ENCODE measurements around the gene CYP3A5.
"Not testable (repeated sequence)": the region's sequence is repeated elsewhere in the genome, so short reads cannot be mapped to it uniquely, and the experiment has no call there.

CYP3A5 gene

GRCh38 chr7:99642027-99642426, 37.8 kb downstream of the CYP3A5 start:
- peak; percentile 31 for DNase-seq (ENCODE audit: low read depth)

DNA sequence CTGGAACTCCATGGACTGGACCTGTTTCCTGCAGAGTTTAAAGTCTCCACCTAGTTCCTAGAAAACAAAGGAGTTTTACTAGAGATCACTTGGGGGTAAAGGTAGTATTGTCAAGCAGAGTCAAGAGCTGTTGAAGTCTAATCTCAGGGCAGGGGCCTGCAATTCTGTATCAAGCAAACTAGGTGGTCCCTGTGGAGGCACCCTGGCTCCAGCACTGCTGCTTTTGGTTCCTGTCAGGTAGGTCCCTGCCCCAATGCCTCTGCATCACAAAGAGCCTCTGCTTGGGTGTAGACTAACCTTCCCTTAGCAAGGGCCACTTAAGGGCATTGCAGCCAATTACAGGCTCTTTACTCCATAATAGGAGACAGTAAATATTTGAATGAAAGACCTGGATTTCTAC, 40.5 kb downstream of the CYP3A5 start:
- DNase-seq (ENCODE audit: low read depth) = no peak

DNA sequence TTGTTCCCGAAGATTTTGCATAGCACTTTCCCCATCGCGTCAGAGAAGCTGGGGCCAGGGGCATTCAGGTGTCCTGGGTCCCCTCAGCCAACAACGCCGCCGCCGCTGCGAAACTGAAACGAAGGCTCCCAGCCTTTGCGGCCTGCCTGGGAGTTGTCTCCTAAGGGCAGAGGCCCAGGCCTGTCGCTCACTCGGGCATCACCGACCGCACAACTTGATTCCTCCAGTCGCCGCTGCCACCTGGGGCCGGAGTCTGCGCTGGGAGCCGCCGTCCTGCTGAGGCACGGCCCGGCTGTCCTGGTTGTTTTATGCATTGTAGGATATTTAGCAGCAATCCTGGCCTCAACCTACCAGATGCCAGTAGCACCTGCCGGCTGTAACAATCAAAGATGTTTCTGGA, 41.1 kb downstream of the CYP3A5 start:
- DNase-seq (ENCODE audit: low read depth) = no peak

DNA sequence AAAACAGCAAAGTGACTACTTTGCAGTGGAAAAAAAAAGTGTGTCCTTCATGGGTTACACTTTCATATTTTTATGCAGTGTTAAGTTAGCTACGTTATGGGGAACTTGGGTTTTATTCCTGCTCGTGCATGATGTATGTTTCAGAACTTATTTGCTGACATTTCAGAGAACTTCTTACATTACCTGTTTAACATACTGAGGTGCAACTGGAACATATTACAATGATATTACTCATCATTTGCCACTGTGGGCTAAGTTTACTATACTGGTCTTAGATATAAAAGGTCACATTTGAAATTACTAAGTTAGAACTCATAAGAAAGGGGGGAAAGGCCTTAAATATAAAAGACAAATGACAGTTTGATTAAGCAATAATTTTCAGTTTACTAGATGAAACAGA, 42.4 kb downstream of the CYP3A5 start:
- not testable (repeated sequence) for DNase-seq (ENCODE audit: low read depth)

- DNase-seq (ENCODE audit: low read depth) = peak; percentile 16
Measured at GRCh38 chr7:99631295-99632109, 48.3 kb downstream of the CYP3A5 start.

DNA sequence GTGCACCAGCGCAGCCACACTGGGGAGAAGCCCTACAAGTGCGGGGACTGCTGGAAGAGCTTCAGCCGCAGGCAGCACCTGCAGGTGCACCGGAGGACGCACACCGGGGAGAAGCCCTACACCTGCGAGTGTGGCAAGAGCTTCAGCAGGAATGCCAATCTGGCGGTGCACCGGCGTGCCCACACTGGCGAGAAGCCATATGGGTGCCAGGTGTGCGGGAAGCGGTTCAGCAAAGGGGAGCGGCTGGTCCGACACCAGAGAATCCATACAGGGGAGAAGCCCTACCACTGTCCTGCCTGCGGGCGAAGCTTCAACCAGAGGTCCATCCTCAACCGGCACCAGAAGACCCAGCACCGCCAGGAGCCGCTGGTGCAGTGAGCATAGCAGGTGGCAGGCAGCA, 50.2 kb downstream of the CYP3A5 start:
- DNase-seq (ENCODE audit: low read depth) = no peak

- DNase-seq (ENCODE audit: low read depth) = no peak
Measured at GRCh38 chr7:99628471-99629465, 51.0 kb downstream of the CYP3A5 start.

- DNase-seq (ENCODE audit: low read depth) = no peak
Measured at GRCh38 chr7:99627513-99627912, 52.3 kb downstream of the CYP3A5 start.

GRCh38 chr7:99626661-99627060, 53.1 kb downstream of the CYP3A5 start:
- no peak for DNase-seq (ENCODE audit: low read depth)

GRCh38 chr7:99625961-99626360, 53.8 kb downstream of the CYP3A5 start:
- no peak for DNase-seq (ENCODE audit: low read depth)

DNA sequence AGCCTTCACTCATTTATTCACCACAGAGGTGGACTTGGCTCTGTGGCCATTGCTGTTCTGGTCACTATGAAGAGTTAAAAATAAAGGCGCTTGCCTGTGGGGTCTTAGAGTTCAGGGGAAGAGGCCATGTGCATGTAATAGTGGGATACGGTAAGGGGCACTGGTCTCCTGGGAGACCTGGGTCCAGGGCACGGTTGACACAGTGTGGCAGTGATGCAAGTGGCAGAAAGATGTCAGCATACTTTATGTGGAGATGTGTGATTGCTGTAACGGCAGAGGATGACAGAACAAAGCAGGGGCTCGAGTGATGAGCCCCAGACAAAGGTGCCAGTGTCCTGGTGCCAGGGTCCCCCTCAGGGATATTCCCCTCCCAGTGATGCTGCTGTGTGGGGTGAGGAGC, 54.5 kb downstream of the CYP3A5 start:
- no peak for DNase-seq (ENCODE audit: low read depth)

DNA sequence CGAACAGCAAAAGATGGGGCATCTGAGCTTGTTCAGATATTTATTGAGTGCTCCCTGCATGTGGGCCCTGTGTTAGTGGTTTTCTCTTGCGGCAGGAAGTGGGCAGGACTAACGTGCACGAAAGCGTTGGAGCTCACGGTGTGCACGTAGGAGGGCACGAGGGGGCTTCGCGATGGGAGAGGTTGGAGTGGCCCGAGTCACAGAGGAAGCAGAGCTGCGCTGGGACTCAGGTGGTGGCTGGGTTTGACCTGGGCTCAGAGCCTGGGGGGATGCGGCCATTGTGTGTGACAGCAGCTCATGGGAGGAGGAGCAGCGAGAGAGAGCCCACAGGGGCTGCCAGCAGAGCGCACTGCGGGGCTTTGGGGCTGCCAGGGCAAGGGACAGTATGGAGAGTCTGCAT, 55.3 kb downstream of the CYP3A5 start:
- no peak for DNase-seq (ENCODE audit: low read depth)

GRCh38 chr7:99623702-99624447, 55.9 kb downstream of the CYP3A5 start:
- DNase-seq (ENCODE audit: low read depth) = no peak

DNA sequence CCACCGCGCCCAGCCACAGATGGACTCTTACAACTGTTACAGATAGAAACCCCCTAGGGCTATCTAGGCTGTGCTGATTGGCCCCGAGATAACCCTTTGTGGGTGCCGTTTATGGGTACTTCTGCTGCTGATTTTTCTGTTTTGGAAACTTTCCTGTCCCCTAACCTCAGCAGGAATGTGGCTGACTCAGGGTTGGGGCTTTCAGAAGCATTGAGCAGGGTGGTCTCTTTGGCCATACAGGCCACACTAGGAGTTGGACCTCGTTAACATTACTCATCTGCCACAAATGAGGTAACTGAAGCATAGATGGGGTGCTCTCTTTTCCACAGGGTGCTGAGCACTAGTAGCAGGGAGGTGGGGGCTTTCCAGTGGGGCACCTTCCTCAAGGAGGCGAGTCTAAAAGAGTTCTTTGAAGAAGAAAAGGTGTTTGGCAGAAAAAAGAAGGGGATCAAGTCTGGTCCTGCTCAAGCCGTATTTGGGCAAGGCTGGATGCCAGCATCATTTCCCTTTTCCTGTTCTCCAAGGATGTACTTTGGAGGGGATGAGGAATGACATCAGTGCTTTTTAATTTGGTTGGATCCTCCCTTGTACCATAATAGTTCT, 56.6 kb downstream of the CYP3A5 start:
- peak; percentile 60 for DNase-seq (ENCODE audit: low read depth)

DNA sequence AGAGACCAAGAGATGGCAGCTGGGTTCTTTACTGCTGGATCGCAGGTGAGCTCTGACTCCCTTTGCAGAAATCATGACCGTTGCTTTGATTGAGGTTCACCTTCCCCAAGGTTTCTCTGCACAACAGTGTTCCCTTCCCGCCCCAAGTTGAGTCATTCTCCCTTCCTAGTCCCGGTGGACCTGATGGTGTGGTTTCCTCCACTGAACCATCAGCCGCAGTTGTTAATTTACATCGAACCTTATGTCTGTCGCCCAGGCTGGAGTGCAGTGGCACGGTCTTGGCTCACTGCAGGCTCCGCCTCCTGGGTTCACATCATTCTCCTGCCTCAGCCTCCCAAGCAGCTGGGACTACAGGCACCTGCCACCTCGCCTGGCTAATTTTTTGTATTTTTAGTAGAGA, 57.2 kb downstream of the CYP3A5 start:
- no peak for DNase-seq (ENCODE audit: low read depth)

DNA sequence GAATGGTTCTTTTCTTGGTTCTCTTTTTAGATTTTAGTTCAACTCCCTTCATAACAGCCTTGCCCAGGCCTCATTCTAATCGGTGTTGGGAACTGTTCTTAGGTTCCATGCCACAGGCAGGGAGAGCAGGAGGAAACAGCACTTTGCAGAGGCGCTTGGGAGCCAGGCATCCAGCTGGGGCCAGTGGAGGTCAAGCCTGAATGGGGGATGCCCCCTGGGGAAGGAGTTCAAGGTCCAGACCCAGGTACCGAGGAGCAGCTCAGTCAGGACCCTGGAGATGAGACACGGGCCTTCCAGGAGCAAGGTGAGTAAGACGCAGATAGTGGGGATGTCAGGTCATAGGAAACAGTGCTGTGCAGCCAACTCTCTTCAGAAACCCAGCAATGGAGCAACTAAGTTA, 58.5 kb downstream of the CYP3A5 start:
- DNase-seq (ENCODE audit: low read depth) = no peak

DNA sequence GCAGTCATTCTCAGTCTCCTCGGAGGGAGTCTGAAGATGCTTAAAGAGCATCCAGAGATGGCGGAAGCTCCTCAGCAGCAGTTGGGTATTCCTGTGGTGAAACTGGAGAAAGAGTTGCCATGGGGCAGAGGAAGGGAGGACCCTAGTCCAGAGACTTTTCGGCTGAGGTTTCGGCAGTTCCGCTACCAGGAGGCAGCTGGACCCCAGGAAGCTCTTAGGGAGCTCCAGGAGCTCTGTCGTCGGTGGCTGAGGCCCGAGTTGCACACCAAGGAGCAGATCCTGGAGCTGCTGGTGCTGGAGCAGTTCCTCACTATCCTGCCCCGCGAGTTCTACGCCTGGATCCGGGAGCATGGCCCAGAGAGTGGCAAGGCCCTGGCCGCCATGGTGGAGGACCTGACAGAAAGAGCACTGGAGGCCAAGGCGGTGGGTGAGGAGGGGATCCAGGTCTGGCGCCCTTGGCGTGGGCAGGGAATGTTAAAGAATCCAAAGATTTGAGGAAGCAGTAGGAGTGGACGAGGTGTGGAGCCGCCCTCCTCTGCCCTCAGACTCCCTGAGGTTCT, 60.1 kb downstream of the CYP3A5 start:
- DNase-seq (ENCODE audit: low read depth) = no peak

DNA sequence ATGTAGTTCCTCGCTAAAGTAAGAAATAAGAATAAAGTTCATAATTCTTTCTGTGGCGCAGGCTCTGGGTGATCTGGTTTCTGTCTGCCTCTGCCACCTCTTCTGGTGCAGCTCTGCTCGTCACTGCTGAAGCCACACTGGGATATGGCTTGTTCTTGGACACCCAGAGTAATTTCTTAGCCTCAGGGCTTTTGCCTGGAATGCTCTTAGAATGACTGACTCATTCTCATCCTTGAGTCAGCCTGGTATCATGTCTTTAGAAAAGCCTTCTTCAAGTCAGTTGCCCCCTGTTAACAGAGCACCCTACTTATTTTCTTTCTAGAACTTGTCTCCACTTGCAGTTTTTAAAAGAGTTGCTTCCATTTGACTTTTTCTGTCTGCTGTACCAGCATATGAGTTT, 61.1 kb downstream of the CYP3A5 start:
- DNase-seq (ENCODE audit: low read depth) = peak; percentile 98

DNA sequence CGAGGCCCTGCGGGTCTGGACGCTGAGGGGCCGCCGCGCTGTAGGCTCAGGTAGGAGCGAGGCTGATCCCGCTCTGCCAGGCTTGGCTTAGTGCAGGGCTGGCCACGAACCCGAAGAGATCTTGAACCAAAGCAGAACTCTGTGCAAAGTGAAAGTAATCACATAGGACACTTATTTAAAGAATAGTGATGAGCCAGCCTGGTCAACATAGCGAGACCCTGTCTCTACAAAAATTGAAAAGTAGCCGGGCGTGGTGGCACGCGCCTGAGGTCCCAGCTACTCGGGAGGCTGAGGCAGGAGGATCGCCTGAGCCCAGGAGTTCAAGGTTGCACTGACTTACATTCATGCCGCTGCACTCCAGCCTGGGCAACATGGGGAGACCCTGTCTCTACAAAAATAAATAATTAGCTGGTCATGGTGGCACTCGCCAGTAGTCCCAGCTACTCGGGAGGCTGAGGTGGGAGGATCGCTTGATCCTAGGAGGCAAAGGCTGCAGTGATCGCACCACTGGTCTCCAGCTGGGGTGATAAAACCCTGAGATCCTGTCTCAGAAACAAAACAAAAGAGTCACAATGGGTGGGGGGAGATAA, 62.5 kb downstream of the CYP3A5 start:
- no peak for DNase-seq (ENCODE audit: low read depth)

DNA sequence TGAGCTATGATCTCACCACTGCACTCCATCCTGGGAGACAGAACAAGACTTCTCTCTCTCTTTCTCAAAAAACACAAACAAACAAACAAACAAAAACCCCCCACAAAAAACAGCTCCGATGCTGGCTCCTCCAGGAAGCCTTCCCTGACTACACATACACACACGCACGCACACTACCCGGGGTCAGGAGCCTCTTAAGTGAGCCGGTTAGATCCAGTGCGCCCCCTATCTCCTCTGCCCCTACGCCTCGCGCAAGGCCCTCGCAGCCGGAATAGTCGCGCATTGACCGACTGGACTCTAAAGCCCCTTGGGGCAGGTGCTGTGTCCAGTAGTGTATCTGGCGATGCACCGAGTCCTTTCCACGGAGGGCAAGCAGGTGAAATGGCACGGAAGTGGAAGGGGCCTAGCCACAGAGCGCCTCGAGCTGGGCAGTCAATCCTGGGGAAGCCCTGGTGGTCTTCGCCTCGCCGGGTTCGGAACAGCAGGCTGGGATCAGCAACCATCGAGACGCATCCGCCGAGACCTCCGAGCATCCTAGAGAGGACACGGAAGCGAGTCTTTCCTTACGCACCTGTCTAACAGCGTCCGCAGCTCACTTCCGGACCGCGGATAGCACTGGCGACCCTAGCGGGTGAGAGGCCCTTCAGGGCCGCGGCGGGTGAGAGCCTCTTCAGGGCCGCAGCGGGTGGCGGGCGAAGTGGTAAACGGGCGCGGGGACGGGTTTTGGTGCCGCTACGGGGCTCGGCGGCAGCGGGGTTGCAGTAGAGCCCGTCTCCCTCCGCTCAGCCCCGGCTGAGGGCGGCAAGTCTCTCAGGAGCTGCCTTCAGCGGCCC, 63.2 kb downstream of the CYP3A5 start, which contains the start of gene ZSCAN25:
ZSCAN25 (plus strand) TSS at position 588 of the 833 bp plus-strand sequence. CDS start 2,661 bp downstream, outside the sequence.
- peak; percentile 94 for DNase-seq (ENCODE audit: low read depth)
